ENCODE data around the gene SMURF1.
"Not testable (repeated sequence)": the region's sequence is repeated elsewhere in the genome, so short reads cannot be mapped to it uniquely, and the experiment has no call there.

Gene SMURF1

DNA sequence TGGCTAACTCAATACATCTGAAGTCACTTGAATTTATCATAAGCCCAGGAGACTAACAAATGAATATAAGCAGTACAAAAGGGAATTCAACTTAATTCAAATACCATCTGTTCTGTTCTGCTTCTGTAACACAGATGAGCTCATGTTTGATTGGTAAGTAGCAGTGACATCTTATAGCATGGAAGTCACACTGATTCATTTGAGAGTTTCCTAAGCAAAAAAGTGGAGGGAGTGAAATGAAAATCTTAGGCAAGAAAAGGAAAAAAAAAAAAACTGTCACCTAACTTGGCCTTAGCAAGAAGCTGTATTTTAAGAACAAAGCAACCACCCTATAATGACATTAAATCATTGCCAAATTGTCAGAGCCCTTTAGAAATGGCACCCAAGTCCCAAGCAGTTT lies 49.5 kb downstream of the SMURF1 start:
- no peak for DNase-seq

DNA sequence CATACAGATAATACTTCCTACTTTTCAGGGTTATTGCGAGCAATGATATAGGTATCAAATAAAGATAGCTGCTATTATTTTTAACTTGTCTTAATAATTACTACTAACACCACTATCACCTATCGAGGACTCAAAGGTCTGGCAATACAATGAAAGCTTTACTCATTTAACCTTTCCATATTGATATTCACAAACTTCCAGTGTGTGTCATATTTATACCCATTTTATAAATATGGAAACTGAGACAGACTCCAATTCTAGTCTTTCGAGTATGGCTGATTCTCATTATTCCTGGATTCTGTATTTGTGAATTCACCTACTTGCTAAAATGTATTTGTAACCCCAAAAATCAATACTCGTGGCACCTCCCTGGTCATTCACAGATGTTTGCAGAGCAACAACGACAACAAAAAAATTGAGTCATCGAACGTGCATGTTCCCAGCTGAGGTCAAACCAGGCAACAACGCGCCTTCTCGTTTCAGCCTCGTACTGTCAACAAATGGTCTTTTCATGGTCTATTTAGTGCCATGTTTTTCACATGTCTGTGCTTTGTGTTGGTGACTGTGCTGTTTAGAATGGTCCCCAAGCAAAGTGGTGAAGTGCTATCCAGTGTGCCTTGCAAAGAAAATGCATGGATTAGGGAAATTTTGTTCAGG lies 51.7 kb downstream of the SMURF1 start:
- no peak for DNase-seq

DNA sequence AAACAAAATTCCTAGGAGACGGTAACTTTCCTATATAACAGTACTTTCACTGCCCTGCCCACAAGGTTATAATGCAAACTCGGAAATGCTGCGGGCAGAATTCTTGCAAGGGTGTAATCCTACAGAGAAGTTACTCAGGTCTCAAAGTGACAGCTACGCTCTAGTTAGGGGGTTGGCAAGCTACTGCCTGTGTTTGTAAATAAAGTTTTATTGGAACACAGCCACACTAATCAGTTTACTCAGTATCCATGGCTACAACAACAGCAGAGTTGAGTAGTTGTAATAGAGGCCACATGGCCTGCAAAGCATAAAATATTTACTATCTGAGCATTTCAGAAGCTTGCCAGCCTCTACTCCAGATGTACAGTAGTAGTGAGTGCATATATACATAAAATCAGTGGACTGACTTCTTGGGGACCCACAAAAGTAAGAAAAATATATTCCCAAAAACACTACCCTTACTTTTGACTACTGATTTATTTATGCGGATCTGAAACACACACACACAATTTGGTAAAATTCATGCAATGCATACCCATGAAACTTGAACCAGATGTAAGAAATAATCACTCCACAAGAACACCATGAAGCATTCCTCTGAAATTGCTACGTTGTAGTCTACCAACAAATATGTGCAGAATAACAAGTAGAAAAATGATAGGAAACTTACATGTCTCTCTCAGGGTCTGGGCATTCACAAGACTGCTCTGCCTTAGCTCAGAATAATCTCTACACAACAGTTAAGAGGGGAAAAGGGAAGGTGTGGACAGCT lies 53.0 kb downstream of the SMURF1 start:
- DNase-seq = no peak

DNA sequence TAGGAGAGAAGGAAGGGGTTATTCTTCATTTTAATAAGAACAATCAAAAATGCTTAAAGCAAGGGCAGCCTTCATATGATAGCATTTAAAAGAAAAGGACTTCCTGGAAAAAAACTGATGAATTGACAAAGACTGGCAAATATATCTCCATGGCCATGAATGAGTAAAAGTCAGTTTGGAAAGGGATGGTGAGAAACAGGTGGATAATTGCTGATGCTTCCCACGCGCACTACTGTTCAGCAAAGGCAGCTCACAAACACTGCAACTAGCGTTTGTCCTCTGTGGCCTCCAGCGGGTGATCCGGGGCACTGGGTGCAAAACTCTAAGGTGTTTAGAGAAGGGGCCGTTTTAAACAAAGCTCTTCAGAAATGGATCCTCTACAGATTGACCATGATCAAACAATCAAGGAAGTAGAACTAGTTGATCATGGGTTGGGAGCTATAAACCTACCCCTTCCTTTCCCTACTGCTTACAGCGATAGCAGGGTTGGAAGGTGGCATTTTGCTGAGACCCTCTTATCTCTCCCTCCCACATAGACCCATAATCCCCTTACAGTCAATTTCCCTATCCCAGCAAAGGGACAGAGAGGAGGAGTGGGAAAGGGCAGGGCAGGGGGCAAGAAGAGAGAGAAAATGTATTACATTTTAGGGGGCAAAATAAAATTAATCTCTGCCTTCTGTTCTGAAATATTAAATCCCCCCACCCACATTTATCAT lies 53.8 kb downstream of the SMURF1 start:
- no peak for DNase-seq

DNA sequence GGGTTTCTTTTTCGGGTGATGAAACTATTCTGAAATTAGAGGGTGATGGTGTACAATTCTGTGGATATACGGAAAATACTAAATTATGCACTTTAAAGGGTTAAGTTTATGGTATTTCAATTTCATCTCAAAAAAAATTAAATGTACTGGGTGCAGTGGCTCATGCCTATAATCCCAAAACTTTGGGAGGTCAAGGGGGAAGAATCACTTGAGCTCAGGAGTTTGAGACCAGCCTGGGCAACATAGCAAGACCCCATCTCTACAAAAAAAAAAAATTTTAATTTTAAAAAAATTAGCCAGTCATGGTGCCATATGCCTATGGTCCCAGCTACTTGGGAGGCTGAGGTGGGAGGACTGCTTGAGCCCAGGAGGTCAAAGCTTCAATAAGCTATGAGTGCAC lies 57.0 kb downstream of the SMURF1 start:
- no peak for DNase-seq

DNA sequence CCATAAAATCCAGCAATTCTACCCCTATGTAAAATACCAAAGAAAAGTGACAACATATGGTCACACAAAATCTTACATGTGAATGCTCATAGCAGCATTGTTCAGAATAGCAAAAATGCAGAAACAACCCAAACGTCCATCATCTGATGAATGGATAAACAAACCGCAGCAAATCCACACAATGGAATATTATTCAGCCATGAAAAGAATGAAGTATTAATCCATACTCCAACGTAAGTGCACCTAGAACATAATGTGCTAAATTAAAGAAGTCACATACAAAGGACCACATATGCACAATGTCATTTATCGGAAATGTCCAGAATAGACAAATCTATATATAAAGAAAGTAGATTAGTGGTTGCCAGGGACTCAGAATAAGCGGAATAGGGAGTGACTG lies 57.4 kb downstream of the SMURF1 start:
- DNase-seq = no peak

DNA sequence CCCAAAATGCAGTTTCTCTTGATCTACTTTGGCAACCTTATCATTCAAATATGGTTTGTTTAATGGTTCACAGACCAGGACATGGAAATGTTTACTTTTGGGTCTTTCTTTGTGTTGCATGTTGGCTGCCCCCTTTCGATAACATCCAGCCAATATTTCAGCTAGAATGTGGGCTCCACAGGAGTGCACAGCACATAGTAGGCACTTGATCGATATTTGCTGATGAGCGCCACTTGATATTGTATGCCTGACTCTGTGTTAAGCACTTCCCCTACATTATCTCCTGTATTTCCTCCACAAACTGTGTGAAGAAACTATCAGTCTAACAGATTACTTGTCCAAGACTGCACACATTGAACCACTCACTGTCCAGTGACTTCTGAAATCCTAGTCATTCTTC lies 60.2 kb downstream of the SMURF1 start:
- DNase-seq = no peak

DNA sequence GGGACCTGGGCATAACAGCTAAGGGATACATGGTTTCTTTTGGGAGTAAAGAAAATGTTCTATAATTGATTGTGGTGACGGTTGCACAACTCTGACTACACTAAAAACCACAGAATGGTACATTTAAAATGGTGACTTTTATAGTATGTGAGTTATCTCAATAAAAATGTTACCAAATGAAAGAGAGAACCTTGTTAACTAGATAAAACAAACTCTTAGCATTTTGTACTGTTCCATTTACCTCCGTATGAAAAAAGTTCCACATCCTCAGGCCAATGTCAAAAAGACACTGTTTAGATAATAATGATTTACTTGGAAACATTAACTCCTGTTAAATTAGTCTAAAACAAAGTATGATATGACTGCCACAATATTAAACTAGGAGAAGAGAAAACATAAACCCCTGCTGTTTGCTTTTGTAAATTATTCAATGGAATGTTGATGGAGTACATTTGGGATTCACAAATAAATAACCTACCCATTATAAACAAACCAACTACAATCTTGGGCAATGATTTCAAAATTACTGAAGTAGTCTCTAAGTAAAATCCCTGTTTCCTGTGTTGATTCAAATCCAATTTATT lies 60.7 kb downstream of the SMURF1 start:
- DNase-seq = no peak

DNA sequence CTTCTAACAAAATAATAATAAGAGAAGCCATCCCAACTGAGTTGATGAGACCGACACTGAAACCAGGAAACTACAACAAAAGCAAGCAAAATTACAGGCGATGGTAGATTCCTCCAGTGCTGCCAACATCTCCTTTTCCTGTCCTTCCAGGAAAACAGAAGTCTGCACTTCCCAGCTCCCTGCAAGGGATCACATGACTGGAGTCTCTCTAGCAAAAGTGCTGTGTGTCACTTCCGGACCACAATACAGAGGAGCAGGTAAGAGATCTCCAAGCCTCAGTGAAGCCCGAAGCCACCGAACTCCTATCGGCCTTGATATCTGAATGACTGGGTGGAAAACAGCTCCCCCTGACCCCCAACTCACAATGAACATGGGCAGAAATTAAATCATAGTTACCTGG lies 63.2 kb downstream of the SMURF1 start:
- no peak for DNase-seq

DNA sequence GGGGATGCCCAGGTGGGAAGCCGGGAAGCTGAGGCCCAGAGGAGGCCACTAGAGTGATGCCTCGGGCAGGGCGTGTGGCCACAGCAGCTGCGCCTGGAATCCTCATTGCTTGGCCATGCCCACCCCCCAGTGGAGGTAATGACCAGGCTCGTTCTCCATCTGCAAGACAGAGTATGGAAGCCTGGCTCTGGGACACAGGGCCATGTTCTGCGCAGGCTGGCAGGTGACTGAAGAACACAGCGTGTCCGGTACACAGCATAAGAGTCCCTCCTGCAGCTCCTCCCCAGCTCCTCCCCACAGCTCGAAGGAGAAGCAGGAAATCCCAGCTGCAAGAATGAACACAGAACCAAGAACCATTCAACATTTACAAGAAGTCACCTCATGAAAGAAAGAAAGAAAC lies 64.8 kb downstream of the SMURF1 start:
- DNase-seq = no peak

DNA sequence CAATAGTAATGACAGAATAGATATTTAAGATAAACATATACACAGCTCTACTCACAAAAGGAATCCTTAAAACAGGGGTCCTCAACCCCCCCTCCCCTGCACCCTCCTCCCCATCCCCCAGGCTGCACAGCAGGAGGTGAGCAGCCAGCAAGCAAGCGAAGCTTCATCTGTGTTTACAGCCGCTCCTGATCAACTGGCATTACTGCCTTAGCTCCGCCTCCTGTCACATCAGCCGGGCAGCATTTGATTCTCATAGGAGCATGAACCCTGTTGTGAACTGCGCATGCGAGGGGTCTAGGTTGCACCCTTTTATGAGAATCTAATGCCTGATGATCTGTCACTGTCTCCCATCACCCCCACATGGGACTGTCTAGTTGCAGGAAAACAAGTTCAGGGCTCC lies 65.5 kb downstream of the SMURF1 start:
- no peak for DNase-seq

DNA sequence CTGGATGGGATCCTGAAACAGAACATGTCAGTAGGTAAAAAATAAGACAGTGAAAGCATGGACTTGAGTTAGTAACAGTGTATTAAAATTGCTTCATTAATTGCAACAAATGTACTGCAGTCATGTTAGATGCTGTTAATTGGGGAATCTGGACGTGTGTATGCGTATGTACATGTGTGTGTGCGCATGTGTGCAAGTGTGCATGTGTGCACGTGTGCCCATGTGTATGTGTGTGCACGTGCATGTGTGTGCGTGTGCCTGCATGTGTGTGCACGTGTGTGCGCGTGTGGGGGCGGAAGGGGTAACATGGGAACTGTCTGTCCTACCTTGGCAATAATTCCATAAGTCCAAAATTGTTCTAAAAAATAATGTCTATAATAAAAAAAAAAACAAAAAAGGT lies 67.3 kb downstream of the SMURF1 start:
- DNase-seq = no peak

DNA sequence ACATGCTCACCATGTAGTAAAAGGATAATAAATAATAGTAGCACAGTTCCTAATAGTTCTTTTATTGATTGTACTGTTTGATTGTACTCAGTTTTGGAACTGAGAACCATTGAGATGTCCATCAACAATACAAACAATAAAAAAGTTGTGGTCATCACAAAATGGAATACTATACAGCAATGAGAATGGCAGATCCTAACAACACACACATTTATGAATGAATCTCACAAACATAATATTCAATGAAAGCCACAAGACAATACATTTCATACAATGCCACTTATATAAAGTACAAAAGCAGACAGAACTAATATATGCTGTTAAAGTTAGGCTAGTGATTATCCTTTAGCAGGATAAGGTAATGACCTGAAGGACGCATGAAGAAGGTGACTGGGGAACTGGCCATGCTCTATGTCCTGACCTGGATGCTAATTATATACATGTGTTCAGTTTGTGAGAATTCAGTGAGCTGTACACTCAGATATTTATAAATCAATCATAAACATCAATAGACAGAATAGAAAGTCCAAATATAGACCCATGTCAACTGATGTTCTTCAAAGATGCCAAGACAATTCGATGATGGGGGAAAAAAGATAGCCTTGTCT lies 70.0 kb downstream of the SMURF1 start:
- no peak for DNase-seq

DNA sequence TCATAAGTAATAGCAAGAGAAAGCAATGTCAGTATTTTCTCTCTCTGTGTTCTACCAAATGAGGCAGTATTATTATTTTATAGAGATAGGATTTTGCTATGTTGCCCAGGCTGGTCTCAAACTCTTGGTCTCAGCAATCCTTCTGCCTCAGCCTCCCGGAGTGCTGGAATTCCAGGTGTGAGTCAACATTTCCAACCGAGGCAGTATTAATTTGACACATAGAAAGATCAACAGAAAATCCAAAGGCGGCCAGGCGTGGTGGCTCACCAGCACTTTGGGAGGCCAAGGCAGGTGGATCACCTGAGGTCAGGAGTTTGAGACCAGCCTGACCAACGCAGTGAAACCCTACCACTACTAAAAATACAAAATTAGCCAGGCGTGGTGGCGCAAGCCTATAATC lies 71.8 kb downstream of the SMURF1 start:
- no peak for DNase-seq

DNA sequence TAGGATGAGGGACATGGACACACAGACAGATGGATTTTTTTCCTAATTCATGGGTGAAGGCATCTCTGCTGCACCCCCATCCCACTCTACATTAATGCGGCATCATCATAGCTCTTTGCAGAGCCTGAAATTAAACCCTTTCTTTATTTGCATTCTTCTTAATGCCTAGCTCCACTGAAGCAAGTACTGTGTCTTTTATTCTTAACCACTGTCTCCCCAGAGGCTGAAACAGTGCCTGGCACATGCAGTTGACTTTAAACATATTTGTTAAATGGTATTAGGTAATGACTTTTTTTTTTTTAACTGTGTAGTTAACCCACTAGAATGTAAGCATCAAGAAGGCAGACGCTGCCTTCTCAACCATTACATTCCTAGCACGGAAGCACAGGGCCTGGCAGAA lies 73.5 kb downstream of the SMURF1 start:
- no peak for DNase-seq

DNA sequence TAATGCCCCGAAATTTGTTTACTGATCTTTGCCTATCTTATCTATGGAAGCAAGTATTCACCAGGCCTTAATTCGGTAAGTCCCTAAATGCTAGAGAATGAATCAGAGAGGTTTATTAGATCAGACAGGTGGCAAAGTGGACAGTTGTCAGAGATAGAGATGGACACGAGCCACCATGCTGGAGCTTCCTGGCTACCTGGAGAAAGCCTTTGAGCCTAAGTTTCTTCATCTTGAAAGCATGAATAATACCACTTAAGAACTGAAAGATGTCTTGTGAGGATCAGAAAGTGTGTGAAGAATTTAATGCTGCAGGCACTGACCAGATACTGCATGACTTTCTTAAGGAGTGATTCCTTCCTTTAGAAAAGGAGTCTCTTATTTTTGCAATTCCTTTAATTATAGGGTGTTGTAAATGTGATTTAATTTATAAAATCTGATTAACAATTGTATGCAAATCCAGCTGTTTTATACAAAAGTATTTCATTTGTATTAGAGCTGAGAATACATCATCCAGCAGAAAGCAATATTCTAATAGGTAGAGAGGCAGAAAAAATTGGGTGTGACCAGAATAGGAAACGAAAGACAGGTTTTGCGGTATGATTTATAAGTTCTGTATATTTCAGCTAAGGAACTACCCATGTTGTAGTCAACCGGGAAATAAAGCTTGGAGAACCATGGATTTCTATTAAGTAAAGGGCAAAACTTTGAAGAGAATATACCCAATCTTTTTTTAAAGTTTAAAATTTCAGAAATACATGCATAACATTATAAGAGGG lies 82.7 kb downstream of the SMURF1 start:
- no peak for DNase-seq

DNA sequence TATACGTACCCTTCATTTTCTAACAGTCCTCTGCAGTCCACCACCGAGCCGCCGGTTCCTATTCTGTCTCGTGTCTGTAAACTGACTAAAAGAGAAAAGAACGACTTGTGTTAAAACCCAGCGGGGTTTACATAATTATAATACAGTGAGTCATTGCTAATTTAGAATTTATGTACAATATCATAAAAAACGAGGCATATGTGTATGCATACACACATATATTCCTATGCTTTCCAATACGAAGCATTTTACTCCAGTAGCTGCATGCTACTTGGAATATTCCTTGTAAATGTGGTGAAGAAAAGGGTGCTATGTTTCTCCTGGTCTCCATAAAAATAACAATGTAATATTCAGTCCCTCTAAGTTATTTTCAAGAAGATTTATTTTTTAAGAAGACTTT lies 89.1 kb downstream of the SMURF1 start:
- DNase-seq = no peak

DNA sequence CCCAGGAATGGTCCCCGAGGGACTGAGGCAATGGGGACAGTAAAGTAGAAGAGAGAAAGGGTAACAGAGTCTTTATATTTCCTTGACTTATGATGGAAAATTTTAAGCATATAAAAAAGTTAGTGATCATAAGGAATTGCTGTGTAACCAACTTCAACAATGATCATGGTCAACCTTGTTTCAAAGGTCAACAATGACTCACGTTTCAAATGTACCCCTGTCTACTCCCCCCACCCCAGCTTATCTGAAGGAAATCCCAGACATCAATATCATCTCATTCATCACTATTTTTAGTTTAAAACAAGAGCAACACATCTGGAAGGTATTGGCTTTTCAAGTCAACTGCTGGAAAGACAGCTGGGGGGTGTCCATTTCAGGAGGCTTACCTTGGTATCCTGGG lies 92.9 kb downstream of the SMURF1 start:
- DNase-seq = no peak

DNA sequence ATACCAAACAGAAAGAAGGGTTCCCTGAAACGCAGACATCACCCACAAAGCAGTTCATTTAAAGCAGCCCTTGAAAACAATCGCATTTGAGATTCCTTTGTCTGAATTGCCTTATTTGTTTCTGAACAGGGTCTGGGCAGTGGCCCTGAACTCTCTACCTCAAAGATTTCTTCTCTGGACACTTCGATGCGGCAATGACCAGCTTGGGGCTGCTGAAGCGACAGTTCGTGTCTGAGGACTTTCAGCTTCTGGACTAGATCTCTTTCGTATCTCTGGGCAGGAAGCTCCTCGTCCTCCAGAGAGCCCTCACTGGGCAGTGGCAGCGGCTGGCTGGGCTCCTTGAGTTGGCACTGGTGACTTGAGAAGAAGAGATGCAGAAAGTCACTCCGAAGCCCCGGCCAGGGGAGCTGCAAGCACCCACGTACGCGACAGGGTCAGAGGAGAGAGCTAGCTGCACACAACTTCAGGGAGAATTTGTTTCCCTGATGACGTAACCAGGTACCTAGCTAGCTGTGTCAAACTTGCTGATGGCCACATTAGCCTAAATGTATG lies 96.3 kb downstream of the SMURF1 start:
- DNase-seq = no peak

DNA sequence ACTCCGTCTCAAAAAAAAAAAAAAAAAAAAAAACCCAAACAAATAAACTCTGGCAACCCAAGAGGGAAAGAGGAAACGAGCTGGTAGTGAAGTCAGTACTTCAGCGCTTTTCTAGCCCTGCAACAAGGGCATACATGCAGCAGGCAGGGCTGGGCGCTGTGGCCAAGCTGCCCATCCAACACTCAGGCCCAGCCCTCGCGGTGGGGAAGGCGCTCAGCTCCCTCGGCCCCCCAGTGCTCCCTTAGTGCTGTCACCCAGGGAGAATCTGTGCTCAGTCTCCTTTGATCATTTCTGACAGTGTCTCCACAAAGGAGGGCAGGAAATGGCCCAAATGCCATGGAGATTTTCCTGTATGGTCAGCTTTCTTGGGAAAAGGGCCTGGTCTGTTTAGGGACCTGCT lies 97.2 kb downstream of the SMURF1 start:
- DNase-seq = no peak

DNA sequence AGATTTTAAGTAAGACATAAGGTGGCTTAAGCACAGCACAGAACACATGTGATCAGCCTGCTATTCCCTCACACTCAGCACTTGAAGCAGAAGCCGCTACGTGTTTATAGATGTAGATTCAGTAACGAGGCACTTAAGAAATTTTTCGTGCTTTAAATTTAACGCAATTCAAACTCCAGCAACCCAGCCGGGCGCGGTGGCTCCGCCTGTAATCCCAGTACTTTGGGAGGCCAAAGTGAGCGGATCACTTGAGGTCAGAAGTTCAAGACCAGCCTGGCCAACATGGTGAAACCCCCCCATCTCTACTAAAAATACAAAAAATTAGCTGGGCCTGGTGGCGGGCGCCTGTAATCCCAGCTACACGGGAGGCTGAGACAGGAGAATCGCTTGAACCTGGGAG lies 97.6 kb downstream of the SMURF1 start:
- DNase-seq = not testable (repeated sequence)

DNA sequence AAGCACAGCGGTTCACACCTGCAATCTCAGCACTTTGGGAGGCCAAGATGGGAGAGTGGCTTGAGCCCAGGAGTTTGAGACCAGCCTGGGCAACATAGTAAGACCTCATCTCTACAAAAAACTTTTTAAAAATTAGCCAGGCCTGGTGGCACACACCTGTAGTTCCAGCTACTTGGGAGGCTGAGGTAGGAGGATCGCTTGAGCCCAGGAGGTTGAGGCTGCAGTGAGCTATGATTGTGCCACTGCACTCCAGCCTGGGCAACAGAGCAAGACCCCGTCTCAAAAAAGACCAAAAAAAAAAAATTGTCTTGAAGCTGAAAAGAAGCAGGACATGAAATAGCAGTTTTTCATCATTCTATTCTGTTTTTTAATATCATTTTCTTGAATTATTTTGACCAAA lies 99.0 kb downstream of the SMURF1 start:
- not testable (repeated sequence) for DNase-seq

Data from activated effector memory CD4-positive, alpha-beta T cell treated with Interleukin-2 at 50 U/mL for 16 hours (primary cell).